Measurements from ENCODE around the gene TSN.

The TSN gene

DNA sequence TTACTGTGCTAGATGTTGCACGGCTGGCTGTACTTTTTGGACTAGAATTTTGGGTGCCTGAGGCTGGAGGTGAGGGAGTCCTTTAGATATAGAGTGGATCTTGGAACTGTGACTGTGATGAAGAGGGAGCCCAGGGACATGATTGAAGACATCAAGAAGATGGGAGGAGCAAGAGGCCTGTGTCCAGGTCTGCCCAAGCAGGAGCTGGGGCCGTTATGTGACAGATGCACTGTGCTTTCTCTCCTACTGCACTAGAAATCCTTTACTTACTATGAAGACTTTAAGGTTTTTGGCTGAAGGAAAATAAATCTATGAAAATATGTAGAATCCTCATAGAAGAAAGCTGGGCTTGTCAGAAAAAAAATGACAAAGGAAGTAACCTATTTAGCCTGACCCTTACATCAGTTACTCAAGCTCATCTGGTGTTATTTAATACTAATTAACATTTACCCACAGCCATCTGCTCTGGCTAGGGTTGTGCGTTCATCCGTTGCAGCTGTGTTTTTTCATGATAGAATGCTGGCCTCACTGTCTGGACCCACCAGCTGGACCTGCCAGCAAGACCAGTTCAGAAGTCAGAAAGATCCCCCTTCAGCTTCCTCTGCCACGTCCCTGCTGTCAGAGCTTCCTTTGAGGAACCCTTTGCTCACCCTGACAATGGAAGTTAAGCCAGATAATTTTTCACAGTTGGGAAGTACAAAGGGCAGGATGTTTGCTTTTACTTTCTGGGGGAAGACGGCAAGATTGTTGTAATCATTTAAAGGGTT lies 16.7 kb downstream of the TSN start:
- Histone ChIP-seq H3K36me3 (peaks cover 3% of the 10 kb centered on the region), H3K27me3 (ENCODE audit: insufficient read depth, low read depth, severe bottlenecking) (no peaks in the 10 kb centered on the region), H3K4me3 (ENCODE audit: low read depth, low read length) (no peak overlapping the region), H3K9me3 (ENCODE audit: severe bottlenecking) (no peaks in the 10 kb centered on the region), H3K27ac (peak overlapping the region; percentile 91)
- TF ChIP-seq, protein P1, sequence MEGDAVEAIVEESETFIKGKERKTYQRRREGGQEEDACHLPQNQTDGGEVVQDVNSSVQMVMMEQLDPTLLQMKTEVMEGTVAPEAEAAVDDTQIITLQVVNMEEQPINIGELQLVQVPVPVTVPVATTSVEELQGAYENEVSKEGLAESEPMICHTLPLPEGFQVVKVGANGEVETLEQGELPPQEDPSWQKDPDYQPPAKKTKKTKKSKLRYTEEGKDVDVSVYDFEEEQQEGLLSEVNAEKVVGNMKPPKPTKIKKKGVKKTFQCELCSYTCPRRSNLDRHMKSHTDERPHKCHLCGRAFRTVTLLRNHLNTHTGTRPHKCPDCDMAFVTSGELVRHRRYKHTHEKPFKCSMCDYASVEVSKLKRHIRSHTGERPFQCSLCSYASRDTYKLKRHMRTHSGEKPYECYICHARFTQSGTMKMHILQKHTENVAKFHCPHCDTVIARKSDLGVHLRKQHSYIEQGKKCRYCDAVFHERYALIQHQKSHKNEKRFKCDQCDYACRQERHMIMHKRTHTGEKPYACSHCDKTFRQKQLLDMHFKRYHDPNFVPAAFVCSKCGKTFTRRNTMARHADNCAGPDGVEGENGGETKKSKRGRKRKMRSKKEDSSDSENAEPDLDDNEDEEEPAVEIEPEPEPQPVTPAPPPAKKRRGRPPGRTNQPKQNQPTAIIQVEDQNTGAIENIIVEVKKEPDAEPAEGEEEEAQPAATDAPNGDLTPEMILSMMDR (IDR thresholded peaks at IDR 0.05; ENCODE audit: low read depth, low read length): no peak
- peak; percentile 86 for DNase-seq

DNA sequence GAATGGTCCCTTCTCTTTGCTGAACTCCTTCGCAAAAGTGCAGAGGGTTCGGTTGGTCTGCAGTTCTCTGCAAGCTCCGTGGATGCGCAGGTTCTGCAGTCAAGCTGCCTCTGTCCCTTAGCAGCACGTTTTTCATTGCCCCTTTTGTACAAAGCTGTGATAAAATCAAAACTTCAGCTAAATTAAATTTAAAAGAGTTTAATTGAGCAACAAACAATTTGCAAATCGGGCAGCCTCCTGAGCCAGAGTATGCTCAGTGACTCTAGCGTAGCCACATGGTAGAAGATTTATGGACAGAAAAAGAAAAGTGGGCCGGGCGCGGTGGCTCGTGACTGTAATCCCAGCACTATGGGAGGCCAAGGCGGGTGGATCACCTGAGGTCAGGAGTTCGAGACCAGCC lies 18.8 kb downstream of the TSN start:
- no peaks in the 10 kb centered on the region for H3K27me3 ChIP-seq (ENCODE audit: insufficient read depth, low read depth, severe bottlenecking)
- no peaks in the 10 kb centered on the region for H3K9me3 ChIP-seq (ENCODE audit: severe bottlenecking)
- no peak for DNase-seq
- H3K4me3 ChIP-seq (ENCODE audit: low read depth, low read length): no peak overlapping the region
- H3K36me3 ChIP-seq: no peaks in the 10 kb centered on the region
- TF ChIP-seq, protein P1 (IDR thresholded peaks at IDR 0.05; ENCODE audit: low read depth, low read length): no peak
- H3K27ac ChIP-seq: peak overlapping the region; percentile 91

DNA sequence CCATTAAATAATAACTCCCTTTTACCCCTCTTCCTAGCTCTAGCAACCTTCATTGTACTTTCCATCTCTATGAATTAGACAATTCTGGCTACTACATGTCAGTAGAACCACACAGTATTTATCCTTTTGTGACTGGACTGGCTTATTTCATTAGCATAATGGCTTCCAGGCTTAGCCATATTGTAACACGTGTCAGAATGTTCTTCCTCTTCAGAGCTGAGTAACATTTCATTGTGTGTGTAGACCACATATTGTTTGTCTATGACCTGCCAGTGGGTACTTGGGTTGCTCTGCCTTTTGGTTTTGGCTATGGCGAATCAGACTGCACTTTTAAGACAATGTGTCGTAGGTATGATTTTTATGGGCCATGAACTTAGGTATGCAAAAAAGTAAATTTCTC lies 20.9 kb downstream of the TSN start:
- no peak for DNase-seq
- H3K27ac ChIP-seq: no peak overlapping the region
- H3K27me3 ChIP-seq (ENCODE audit: insufficient read depth, low read depth, severe bottlenecking): no peaks in the 10 kb centered on the region
- TF ChIP-seq, protein P1 (IDR thresholded peaks at IDR 0.05; ENCODE audit: low read depth, low read length): no peak
- H3K36me3 ChIP-seq: no peaks in the 10 kb centered on the region
- H3K9me3 ChIP-seq (ENCODE audit: severe bottlenecking): no peaks in the 10 kb centered on the region
- no peak overlapping the region for H3K4me3 ChIP-seq (ENCODE audit: low read depth, low read length)

DNA sequence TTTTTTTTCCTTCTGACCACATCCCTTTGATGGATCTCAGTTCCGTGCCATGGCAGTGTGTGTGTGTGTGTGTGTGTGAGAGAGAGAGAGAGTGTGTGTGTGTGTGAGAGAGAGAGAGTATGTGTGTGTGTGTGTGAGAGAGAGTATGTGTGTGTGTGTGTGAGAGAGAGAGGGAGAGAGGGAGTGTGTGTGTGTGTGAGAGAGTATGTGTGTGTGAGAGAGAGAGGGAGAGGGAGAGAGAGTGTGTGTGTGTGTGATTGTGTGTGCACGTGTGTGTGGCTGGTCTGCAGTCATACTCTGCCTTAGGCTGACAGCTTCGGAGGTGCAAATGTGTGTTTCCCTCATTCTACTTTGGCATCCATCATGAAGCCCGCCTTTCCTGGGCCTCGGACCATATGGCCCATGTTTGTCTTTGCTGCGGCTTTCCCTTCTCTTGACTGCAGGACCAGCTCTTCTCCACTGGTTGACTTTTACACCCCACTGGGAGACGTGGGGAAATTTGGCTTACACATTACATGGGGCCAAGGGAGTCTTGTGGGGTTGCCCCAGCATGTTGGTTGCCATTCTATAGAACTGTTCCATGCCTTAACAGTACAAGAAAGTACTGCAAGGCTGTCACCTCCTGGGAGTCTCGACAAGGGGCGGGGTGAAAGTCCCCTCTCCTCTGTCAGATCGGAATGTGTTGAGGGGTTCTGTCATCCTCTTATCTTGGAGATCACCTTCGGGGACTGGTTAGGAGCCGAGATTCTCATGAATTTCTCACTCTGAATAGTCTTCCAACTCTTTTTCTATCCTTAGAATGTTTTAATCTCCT lies 21.6 kb downstream of the TSN start:
- H3K27ac ChIP-seq: no peak overlapping the region
- no peaks in the 10 kb centered on the region for H3K9me3 ChIP-seq (ENCODE audit: severe bottlenecking)
- no peak overlapping the region for H3K4me3 ChIP-seq (ENCODE audit: low read depth, low read length)
- no peak for DNase-seq
- no peaks in the 10 kb centered on the region for H3K27me3 ChIP-seq (ENCODE audit: insufficient read depth, low read depth, severe bottlenecking)
- H3K36me3 ChIP-seq: no peaks in the 10 kb centered on the region
- TF ChIP-seq, protein P1 (IDR thresholded peaks at IDR 0.05; ENCODE audit: low read depth, low read length): no peak

DNA sequence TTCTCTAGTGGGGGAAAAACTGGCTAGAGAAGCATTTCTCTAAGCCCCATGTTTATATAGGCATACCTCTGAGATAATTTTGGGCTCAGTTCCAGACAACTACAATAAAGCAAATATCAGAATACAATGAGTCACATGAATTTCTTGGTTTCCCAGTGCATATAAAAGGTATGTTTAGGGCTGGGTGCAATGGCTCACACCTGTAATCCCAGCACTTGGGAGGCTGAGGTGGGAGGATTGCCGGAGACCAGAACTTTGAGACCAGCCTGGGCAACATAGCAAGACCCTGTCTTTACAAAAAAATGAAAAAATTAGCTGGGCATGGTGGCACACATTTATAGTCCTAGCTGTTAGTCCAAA lies 22.2 kb downstream of the TSN start:
- TF ChIP-seq, protein P1 (IDR thresholded peaks at IDR 0.05; ENCODE audit: low read depth, low read length): no peak
- DNase-seq: no peak
- no peak overlapping the region for H3K4me3 ChIP-seq (ENCODE audit: low read depth, low read length)
- H3K36me3 ChIP-seq: no peaks in the 10 kb centered on the region
- no peaks in the 10 kb centered on the region for H3K27me3 ChIP-seq (ENCODE audit: insufficient read depth, low read depth, severe bottlenecking)
- H3K27ac ChIP-seq: no peak overlapping the region
- H3K9me3 ChIP-seq (ENCODE audit: severe bottlenecking): no peaks in the 10 kb centered on the region
